Measurements from ENCODE around the gene ARHGAP42. TPM values are rescaled to one million over a fixed set of nuclear protein-coding genes. Genes with fewer than 3 reads are reported as not detected.

Gene ARHGAP42
- total and polyA plus RNA-seq, 2 of the 4 experiments (the other 2 are of a cell fraction): 2.9 to 7.3 TPM

DNA sequence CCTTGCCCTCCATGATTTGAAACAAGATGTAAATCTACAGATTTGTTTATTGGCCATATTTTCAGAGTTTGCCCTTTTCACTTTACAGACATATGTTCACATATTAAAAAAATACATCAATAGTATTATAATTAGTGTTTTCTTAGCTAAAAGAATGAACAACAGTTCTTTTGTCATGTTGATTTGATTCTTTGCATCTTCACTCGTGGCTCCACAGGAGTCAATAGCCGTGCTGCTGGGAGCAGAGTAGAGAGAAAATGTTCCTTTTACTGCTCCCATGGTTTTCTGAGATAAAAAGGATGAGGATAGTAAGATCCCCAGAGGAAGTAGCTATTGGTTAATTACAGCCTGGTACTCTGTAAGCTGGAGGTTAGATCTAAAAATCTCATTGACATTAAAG lies 291.4 kb downstream of the ARHGAP42 start:
- H3K4me1 ChIP-seq (ENCODE audit: control insufficient read depth, insufficient read depth, low read length): no peaks in the 10 kb centered on the region
- no peak overlapping the region for H4K91ac ChIP-seq (ENCODE audit: insufficient read depth, low read depth, low read length)
- H2AFZ ChIP-seq (replicated peaks; ENCODE audit: low read length, poor library complexity): no peak overlapping the region
- intact Hi-C loops (cut with micrococcal nuclease) (no loop called here), in situ Hi-C loops (cut with MboI; ENCODE audit: low sequenced_read_pairs) (no loop called here), dilution Hi-C loops (cut with HindIII; ENCODE audit: low sequenced_read_pairs, unreplicated experiment) (no loop called here)
- no peak overlapping the region for H3K56ac ChIP-seq (ENCODE audit: extremely low read depth, insufficient read depth, low read length)
- no peak overlapping the region for H4K5ac ChIP-seq (ENCODE audit: low read depth, low read length)
- no peak overlapping the region for H2BK15ac ChIP-seq (ENCODE audit: low read depth, low read length)
- H3K9me3 ChIP-seq (ENCODE audit: control insufficient read depth, insufficient read depth, low read length): no peaks in the 10 kb centered on the region
- no peaks in the 10 kb centered on the region; the same call in 1 of the 2 replicates for H3K9me1 ChIP-seq (ENCODE audit: insufficient read depth, low read length)
- no peak for ATAC-seq (ENCODE audit: low read depth)
- H2AK9ac ChIP-seq (replicated peaks; ENCODE audit: low read depth, low read length, poor library complexity): no peak overlapping the region
- H3K9ac ChIP-seq (ENCODE audit: low read depth, low read length): no peak overlapping the region
- H3K18ac ChIP-seq (ENCODE audit: low read depth, low read length): no peak overlapping the region
- H2BK5ac ChIP-seq (ENCODE audit: low read depth, low read length, poor library complexity, severe bottlenecking): no peak overlapping the region
- no peak overlapping the region for H2BK120ac ChIP-seq (ENCODE audit: low read depth, low read length)
- no peak overlapping the region for H3K4ac ChIP-seq (ENCODE audit: low read depth, low read length)
- H4K20me1 ChIP-seq (ENCODE audit: insufficient read depth, low read length): no peaks in the 10 kb centered on the region
- peaks cover 11% of the 10 kb centered on the region; the same call in 1 of the 2 replicates for H3K36me3 ChIP-seq (ENCODE audit: control insufficient read depth, insufficient read depth, low read length)
- H4K8ac ChIP-seq (ENCODE audit: low read depth in 2 of 2, low read length in 2 of 2): no peak overlapping the region
- no peaks in the 10 kb centered on the region for H3K79me1 ChIP-seq (ENCODE audit: low read depth in 1 of 2, low read length in 2 of 2)
- no TSS peak for BruUV-seq (replicated peaks)
- H3K27ac ChIP-seq (ENCODE audit: insufficient read depth, low read length): no peak overlapping the region
- H3K23ac ChIP-seq (ENCODE audit: low read depth, low read length): no peak overlapping the region
- no peak overlapping the region for H3K14ac ChIP-seq (replicated peaks; ENCODE audit: low read depth, low read length)
- H3K4me2 ChIP-seq (ENCODE audit: low read depth, low read length): no peak overlapping the region
- ChIA-PET POLR2A (ENCODE audit: unreplicated experiment) (no interaction called here), CTCF (no interaction called here)
- TF ChIP-seq, protein P1, sequence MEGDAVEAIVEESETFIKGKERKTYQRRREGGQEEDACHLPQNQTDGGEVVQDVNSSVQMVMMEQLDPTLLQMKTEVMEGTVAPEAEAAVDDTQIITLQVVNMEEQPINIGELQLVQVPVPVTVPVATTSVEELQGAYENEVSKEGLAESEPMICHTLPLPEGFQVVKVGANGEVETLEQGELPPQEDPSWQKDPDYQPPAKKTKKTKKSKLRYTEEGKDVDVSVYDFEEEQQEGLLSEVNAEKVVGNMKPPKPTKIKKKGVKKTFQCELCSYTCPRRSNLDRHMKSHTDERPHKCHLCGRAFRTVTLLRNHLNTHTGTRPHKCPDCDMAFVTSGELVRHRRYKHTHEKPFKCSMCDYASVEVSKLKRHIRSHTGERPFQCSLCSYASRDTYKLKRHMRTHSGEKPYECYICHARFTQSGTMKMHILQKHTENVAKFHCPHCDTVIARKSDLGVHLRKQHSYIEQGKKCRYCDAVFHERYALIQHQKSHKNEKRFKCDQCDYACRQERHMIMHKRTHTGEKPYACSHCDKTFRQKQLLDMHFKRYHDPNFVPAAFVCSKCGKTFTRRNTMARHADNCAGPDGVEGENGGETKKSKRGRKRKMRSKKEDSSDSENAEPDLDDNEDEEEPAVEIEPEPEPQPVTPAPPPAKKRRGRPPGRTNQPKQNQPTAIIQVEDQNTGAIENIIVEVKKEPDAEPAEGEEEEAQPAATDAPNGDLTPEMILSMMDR (conservative IDR thresholded peaks at IDR 0.05; ENCODE audit: low read depth, low read length): no peak
- no peak for TF ChIP-seq RAD21 (IDR thresholded peaks at IDR 0.05; ENCODE audit: low read length)
- TF ChIP-seq CEBPB (IDR thresholded peaks at IDR 0.05; ENCODE audit: low read depth, low read length): no peak
- TF ChIP-seq MXI1 (IDR thresholded peaks at IDR 0.05; ENCODE audit: borderline replicate concordance, low read depth, low read length): no peak
- TF ChIP-seq CHD1 (IDR thresholded peaks at IDR 0.05; ENCODE audit: low read depth, low read length): no peak
- TF ChIP-seq FOS (IDR thresholded peaks at IDR 0.05; ENCODE audit: low read depth, low read length): no peak
- TF ChIP-seq, protein P2, sequence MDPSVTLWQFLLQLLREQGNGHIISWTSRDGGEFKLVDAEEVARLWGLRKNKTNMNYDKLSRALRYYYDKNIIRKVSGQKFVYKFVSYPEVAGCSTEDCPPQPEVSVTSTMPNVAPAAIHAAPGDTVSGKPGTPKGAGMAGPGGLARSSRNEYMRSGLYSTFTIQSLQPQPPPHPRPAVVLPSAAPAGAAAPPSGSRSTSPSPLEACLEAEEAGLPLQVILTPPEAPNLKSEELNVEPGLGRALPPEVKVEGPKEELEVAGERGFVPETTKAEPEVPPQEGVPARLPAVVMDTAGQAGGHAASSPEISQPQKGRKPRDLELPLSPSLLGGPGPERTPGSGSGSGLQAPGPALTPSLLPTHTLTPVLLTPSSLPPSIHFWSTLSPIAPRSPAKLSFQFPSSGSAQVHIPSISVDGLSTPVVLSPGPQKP (IDR thresholded peaks at IDR 0.05; ENCODE audit: borderline replicate concordance, low read depth, low read length): no peak
- TF ChIP-seq, protein P3, sequence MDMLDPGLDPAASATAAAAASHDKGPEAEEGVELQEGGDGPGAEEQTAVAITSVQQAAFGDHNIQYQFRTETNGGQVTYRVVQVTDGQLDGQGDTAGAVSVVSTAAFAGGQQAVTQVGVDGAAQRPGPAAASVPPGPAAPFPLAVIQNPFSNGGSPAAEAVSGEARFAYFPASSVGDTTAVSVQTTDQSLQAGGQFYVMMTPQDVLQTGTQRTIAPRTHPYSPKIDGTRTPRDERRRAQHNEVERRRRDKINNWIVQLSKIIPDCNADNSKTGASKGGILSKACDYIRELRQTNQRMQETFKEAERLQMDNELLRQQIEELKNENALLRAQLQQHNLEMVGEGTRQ (IDR thresholded peaks at IDR 0.05; ENCODE audit: low read depth, low read length): no peak
- no peak for TF ChIP-seq POLR2A (IDR thresholded peaks at IDR 0.05; ENCODE audit: low read depth, low read length)
- TF ChIP-seq MAZ (IDR thresholded peaks at IDR 0.05; ENCODE audit: borderline replicate concordance, low read depth, low read length): no peak
- no peak for TF ChIP-seq BHLHE40 (IDR thresholded peaks at IDR 0.05; ENCODE audit: low read depth, low read length)
- TF ChIP-seq RFX5 (IDR thresholded peaks at IDR 0.05; ENCODE audit: low read depth, low read length): no peak
- TF ChIP-seq RCOR1 (IDR thresholded peaks at IDR 0.05; ENCODE audit: insufficient replicate concordance, low read length): no peak
- no peak for TF ChIP-seq NFE2L2 (IDR thresholded peaks at IDR 0.05; ENCODE audit: low read depth, low read length)
- TF ChIP-seq SMC3 (IDR thresholded peaks at IDR 0.05; ENCODE audit: low read depth, low read length): no peak
- no peak for TF ChIP-seq MAFK (IDR thresholded peaks at IDR 0.05; ENCODE audit: low read depth, low read length)
- WGBS, 2 experiments (ENCODE audit: extremely low coverage in 2 of 2, insufficient read length in 1 of 2): no CpG with 5 or more reads among the region's 2 CpGs
- H3K4me3 ChIP-seq (ENCODE audit: insufficient read depth, low read depth, low read length): no peak overlapping the region
- DNase-seq: no peak
- H2AK5ac ChIP-seq (ENCODE audit: low read depth, low read length): no peak overlapping the region
- no peak overlapping the region for H2BK20ac ChIP-seq (ENCODE audit: low read depth, low read length)
- H3K27me3 ChIP-seq (ENCODE audit: control insufficient read depth, insufficient read depth, low read length): no peaks in the 10 kb centered on the region

Data from IMR-90 (cell line).